GM18505 (cell line): Measurements from ENCODE around the gene ECE2.
A peak's percentile ranks its signal among the peaks of the same experiment; 100 is the strongest.

Source experiments
- ATAC-seq: cut with Tn5 transposase; IDR thresholded peaks from one replicate; pipeline ENCODE4 v1.9.1; 2021; ENCODE audit not compliant: unreplicated experiment
- POLR2A ChIP-seq: IDR thresholded peaks from 4 replicates; pipeline ENCODE4 v1.6.1; 2011; ENCODE audit warnings: borderline replicate concordance; ENCODE audit not compliant: insufficient read depth, insufficient read length; ENCODE audit errors: extremely low read depth

ECE2 gene

GRCh38 chr3:184236636-184237035 is 39.2 kb upstream of the ECE2 start:
- ATAC-seq, result no peak
- no peak for TF ChIP-seq POLR2A

GRCh38 chr3:184237211-184237610 is 38.6 kb upstream of the ECE2 start:
- no peak for ATAC-seq

DNA sequence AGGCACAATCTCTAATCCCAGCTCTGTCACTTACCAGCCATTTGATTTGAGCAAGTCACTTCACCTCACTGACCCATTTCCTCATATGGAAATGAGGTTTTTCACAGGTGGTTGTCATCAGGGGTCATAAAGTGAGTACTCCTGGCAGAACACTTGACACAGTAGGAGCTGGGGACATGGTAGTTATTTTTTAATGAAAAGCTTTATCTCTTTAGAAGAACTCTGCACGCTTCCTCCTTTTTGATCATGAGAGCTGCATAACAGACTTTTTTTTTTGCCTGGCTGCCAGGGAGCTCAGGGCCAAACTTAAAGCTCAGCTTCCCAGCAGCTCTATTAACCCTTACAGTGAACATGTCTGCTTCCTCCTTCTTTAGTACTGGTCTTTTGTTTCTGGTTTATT is 38.0 kb upstream of the ECE2 start:
- TF ChIP-seq POLR2A, result no peak
- ATAC-seq, result no peak

More at GRCh38 chr3:184237211-184237610, 38.6 kb upstream of the ECE2 start:
- no peak for TF ChIP-seq POLR2A

GRCh38 chr3:184238246-184238818 is 37.5 kb upstream of the ECE2 start:
- ATAC-seq, result no peak

DNA sequence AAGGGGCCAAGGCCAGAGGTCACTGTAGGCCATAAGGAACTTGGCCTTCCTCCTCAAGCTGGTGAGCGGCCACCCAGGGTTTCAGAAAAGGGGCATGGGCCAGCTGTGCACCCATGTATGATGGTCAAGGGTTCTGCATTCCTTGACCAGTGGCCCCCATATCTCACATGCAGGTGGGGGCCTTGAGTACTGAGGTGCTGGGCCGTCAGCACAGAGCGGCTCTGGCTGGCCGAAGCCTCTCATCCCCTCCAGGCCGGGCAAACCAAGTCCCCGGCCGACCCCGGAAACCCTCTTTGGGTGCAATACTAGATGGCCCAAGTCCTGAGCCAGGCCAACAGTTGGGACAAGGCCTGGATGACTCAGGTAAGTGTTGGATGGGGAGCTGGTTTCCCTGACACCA is 36.6 kb upstream of the ECE2 start:
- ATAC-seq, result no peak
- no peak for TF ChIP-seq POLR2A

More at GRCh38 chr3:184238246-184238818, 37.5 kb upstream of the ECE2 start:
- TF ChIP-seq POLR2A, result no peak

DNA sequence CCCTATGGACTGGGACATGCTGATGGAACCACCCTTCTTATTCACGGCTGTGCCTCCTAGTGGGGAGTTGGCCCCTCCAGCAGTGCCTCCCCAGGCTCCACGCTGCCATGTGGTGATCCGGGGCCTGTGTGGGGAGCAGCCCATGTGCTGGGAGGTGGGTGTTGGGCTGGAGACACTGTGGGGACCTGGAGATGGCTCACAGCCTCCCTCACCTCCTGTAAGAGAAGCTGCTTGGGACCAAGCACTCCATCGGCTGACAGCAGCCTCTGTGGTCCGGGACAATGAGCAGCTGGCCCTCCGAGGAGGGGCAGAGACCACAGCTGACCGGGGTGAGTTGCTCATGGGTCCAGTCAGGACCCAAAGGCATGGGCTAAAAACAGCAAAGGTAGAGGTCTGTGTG is 36.1 kb upstream of the ECE2 start:
- no peak for ATAC-seq
- no peak for TF ChIP-seq POLR2A

GRCh38 chr3:184240384-184241140 is 35.3 kb upstream of the ECE2 start:
- no peak for TF ChIP-seq POLR2A
- no peak for ATAC-seq

GRCh38 chr3:184241141-184241446 is 34.7 kb upstream of the ECE2 start:
- no peak for ATAC-seq
- no peak for TF ChIP-seq POLR2A

DNA sequence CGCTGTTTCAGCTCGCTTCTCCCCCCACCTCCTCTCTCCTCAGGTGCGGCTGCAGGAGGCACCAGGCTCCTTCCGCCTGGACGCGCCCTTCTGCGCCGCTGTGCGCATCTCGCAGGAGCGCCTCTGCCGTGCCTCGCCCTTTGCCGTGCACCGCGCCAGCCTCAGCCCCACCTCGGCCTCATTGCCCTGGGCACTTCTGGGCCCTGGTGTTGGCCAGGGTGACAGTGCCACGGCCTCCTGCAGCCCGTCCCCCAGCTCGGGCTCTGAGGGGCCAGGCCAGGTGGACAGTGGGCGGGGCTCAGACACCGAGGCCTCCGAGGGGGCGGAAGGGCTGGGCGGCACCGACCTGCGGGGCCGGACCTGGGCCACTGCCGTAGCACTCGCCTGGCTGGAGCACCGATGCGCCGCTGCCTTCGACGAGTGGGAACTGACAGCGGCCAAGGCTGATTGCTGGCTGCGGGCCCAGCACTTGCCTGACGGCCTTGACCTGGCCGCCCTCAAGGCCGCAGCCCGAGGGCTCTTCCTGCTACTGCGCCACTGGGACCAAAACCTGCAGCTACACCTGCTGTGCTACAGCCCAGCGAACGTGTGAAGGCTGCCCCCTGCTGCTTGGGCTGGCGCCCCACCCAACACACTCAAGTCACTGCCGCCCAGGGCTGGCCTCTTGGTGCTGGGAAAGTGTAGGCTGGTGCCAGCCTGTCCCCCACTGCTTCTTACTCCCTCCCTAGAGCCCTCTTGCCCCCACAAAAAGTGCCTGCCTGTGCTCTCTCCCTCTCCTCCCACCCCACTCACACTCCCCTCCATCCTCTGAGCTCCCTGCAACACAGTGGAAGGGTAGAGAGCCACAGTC is 34.1 kb upstream of the ECE2 start:
- ATAC-seq, result no peak
- no peak for TF ChIP-seq POLR2A

DNA sequence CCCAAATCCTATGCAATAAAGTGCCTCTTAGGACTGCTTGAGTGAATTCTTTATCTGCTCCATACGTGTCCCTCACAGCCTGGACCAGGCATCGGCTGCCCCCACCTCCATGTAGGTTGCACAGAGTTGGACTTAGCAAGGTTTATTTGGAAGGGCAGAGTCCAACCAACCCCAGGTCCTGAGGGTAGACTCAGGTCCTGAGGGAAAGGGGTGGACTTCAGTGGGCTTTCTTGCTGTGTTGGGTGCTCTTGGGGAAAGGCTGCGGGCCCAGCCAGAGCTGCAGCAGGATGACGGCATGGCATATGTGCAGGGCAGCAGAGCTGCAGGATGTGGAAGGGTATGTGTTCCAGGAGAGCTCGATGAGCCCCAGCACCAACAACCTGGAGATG is 33.5 kb upstream of the ECE2 start:
- ATAC-seq, result no peak

DNA sequence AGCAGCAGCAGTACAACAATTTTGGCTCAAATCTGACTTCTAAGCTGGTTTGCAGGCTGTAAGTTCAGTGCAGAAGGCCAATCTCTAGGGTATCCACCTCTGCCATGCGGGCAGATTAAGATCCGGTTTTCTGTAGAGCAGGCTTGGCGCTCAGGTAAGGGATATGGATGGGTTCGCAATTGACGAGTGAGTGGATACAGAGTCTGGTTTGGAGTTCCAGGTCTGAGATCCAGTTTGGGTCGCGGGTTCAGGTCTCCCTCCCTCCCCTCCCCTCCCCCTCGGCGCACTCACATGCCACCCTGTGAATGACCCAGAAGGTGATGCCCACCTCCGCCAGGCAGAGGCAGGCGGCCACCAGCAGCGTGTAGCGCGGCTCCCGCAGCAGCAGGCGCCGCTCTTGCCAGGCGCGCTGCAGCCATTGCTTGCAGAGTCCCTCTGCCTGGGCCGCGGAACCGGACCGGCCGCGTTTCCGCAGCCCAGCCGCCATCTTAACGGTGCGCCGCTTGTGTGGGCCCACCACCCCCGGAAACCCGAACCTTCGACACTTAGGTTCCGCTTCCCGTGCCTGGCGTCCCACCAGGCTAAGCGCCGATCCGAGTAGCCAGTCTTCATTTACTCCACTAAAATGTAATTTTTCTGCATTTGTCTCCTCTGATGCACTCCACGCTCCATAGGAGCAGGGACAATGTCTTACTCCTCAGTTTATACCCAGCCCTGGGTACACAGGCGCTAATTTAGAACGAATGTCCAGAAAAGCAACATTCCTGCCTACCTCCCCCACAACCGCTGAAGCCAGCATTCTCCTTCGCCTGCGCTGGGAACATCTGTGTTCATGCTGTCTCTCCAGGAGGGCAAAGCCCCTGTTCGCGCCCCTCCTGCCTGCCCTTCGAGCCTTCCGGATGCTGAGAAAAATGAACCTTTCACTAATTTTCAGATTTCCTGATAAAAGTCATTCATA is 27.1 kb upstream of the ECE2 start, which contains the start of gene ALG3:
ALG3 (minus strand) TSS at position 509 of the 958 bp plus-strand sequence; CDS start at position 487, 22 bp downstream.
- peak; percentile 56 for ATAC-seq
- peak; percentile 93 for TF ChIP-seq POLR2A

More for the DNA sequence above, 33.5 kb upstream of the ECE2 start:
- no peak for TF ChIP-seq POLR2A

- ATAC-seq, result peak; percentile 83
- peak; percentile 61 for TF ChIP-seq POLR2A
Measured at GRCh38 chr3:184249412-184250166, 26.2 kb upstream of the ECE2 start, which contains the start of gene EEF1AKMT4. Gene EEF1AKMT4 (plus strand): TSS chr3:184249672. CDS start chr3:184249695, 23 bp downstream.
